Measurements from ENCODE around the gene PPP1R9A.

PPP1R9A gene

DNA sequence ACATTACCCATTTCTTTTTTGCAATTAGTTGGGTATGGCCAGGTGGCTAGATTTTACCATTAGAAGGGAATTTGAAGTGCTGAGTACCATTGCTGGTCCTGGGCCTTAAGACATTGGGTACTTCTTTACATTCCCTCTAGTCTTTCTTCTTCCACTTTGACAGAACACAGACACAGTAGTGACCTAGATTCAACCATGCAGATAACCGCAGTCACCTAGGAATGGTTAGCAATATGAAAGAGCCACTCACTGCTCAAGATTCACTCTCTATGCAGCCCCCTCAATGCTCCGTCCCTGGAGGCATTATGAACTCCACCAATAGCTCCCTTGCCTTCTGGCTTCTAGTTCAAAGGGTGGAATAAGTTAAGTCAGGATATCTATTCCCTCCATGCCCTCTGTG, 433.1 kb downstream of the PPP1R9A start:
- Histone ChIP-seq H3K36me3 (ENCODE audit: control insufficient read depth, insufficient read depth, low read length) (no peaks in the 10 kb centered on the region), H3K27me3 (ENCODE audit: control insufficient read depth, insufficient read depth, low read length) (no peaks in the 10 kb centered on the region), H3K9me3 (ENCODE audit: control insufficient read depth, insufficient read depth, low read length) (no peaks in the 10 kb centered on the region), H3K4me3 (ENCODE audit: low read depth, low read length) (no peak overlapping the region), H3K9ac (ENCODE audit: low read depth, low read length) (no peak overlapping the region), H3K4me1 (ENCODE audit: control insufficient read depth, insufficient read depth, low read length) (peaks cover 8% of the 10 kb centered on the region)

DNA sequence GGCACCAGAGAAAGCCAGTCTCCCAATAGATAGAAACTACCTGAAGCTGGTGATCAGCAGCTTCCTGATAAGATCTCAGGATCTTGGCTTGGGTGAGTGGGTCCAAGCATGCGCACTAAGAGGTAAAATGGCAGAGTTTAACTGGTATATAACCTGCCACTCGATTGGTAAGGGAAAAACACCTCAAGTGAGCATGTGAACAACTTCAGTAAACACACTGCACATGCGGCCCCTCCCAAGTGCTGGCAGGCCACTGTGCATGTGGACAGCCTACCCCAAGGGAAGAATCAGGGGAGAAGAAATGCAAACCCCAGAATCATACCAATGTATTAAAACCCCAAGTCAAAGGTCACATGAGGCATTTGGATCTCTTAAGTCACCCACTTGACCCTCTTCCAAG, 434.6 kb downstream of the PPP1R9A start:
- no peak overlapping the region for H3K9ac ChIP-seq (ENCODE audit: low read depth, low read length)
- no peaks in the 10 kb centered on the region for H3K36me3 ChIP-seq (ENCODE audit: control insufficient read depth, insufficient read depth, low read length)
- no peaks in the 10 kb centered on the region for H3K27me3 ChIP-seq (ENCODE audit: control insufficient read depth, insufficient read depth, low read length)
- no peak overlapping the region for H3K4me3 ChIP-seq (ENCODE audit: low read depth, low read length)
- H3K9me3 ChIP-seq (ENCODE audit: control insufficient read depth, insufficient read depth, low read length), result no peaks in the 10 kb centered on the region
- H3K4me1 ChIP-seq (ENCODE audit: control insufficient read depth, insufficient read depth, low read length), result peaks cover 8% of the 10 kb centered on the region

DNA sequence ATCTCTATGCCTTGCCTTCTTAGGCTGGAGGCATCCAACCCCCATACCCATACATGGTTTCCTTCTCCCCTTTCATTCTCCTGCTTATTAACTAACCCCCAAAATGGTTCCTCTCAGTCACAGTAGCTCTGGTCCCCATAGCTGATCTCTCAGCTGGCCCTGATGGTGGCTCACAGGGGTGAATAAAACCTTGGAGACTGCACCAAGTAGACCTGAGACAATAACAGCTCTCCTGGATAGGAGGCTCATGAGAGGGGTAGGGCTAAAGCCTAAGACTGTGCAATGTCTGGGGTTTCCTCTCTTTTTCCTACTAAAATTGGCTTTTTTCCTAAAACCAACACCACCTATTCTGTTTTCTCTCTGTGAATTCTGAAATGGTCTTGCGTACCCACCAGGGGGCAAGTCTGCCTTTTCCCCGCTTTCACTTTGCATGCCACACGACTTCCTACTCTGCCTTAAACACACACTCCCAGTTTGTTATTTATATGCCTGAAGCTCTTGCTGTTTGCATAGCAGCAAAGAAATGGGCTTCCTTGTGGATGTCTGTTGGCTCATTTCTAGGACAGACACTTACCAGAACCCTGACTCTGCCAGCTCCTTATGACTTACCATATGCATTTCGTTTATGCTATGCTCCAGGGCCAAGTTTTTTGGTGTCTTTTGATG, 435.4 kb downstream of the PPP1R9A start:
- Histone ChIP-seq H3K27me3 (ENCODE audit: control insufficient read depth, insufficient read depth, low read length) (no peaks in the 10 kb centered on the region), H3K9me3 (ENCODE audit: control insufficient read depth, insufficient read depth, low read length) (no peaks in the 10 kb centered on the region), H3K36me3 (ENCODE audit: control insufficient read depth, insufficient read depth, low read length) (no peaks in the 10 kb centered on the region), H3K9ac (ENCODE audit: low read depth, low read length) (no peak overlapping the region), H3K4me3 (ENCODE audit: low read depth, low read length) (no peak overlapping the region), H3K4me1 (ENCODE audit: control insufficient read depth, insufficient read depth, low read length) (peaks cover 8% of the 10 kb centered on the region)
